Calu3 (cell line): ENCODE data around the gene NAPEPLD. TPM values are rescaled to one million over a fixed set of nuclear protein-coding genes. Genes with fewer than 3 reads are reported as not detected.
"Not testable (repeated sequence)": the region's sequence is repeated elsewhere in the genome, so short reads cannot be mapped to it uniquely, and the experiment has no call there.

ENCODE experiments used
- Bru-seq: library from RNA; stranded (reverse); fragments of 400-500 nt; gene quantifications from one replicate; lab custom pipeline; 2021; lab: Mats Ljungman, UMichigan
- BruChase-seq, 2 experiments: library from RNA; stranded (reverse); fragments of 400-500 nt; gene quantifications; one replicate each; lab custom pipeline; 2021; lab: Mats Ljungman, UMichigan
- BruUV-seq: library from RNA; stranded (reverse); fragments of 400-500 nt; replicated peaks from 2 replicates; lab custom pipeline; 2021; lab: Mats Ljungman, UMichigan
- CTCF ChIA-PET: fragments of 300-600 bp; sonication (Branson Sonifier 250); formaldehyde crosslinking; loops from one replicate; lab custom pipeline; 2022; ENCODE audit warnings: antibody characterized with exemption; lab: Charles Lee
- DNase-seq: peaks from one replicate; pipeline ENCODE4 v3.0.0; 2022
- H3K27ac Mint-ChIP-seq: one replicate; pipeline ENCODE4 v1.8.0; 2022; ENCODE audit warnings: mixed read lengths; ENCODE audit not compliant: unreplicated experiment
- H3K27me3 Mint-ChIP-seq: one replicate; pipeline ENCODE4 v1.8.0; 2022; ENCODE audit warnings: mixed read lengths; ENCODE audit not compliant: unreplicated experiment
- H3K36me3 Mint-ChIP-seq: one replicate; pipeline ENCODE4 v1.8.0; 2022; ENCODE audit warnings: mild to moderate bottlenecking, moderate library complexity, mixed read lengths; ENCODE audit not compliant: insufficient read depth, unreplicated experiment
- H3K4me1 Mint-ChIP-seq: one replicate; pipeline ENCODE4 v1.8.0; 2022; ENCODE audit warnings: mild to moderate bottlenecking, low read depth, mixed read lengths; ENCODE audit not compliant: unreplicated experiment
- H3K4me3 Mint-ChIP-seq: one replicate; pipeline ENCODE4 v1.8.0; 2022; ENCODE audit warnings: mild to moderate bottlenecking, low read depth, moderate library complexity, mixed read lengths; ENCODE audit not compliant: unreplicated experiment
- H3K9me3 Mint-ChIP-seq: one replicate; pipeline ENCODE4 v1.8.0; 2022; ENCODE audit warnings: low read depth, mixed read lengths; ENCODE audit not compliant: unreplicated experiment
- intact Hi-C: fragments of 100-400 bp; cut with micrococcal nuclease; formaldehyde crosslinking; loops from one replicate; pipeline ENCODE4 v1.10.0; 2022; ENCODE audit not compliant: unreplicated experiment
- long read RNA-seq: library from polyadenylated mRNA; stranded (forward); transcript quantifications from one replicate; pipeline ENCODE4 v2.0.0, GENCODE V29; 2022
- total RNA-seq: library from RNA; stranded (reverse); gene quantifications from 2 replicates; pipeline ENCODE4 v1.2.3, GENCODE V29; 2022
- TF ChIP-seq, protein P1 (sequence below): fragments of 200-600 bp; IDR thresholded peaks from one replicate; pipeline ENCODE4 v1.8.0; 2022; ENCODE audit warnings: antibody characterized with exemption; ENCODE audit not compliant: unreplicated experiment

The NAPEPLD gene
- total RNA-seq, result 25.9 and 28.6 TPM in 2 replicates
- percentile 84 among the genes with signal in this experiment for Bru-seq, nascent RNA
- BruChase-seq, experiment 1, labeled RNA remaining after a 6-hour chase, result percentile 72 among the genes with signal in this experiment
- BruChase-seq, experiment 2, labeled RNA remaining after a 2-hour chase, result percentile 79 among the genes with signal in this experiment
- long read RNA-seq, partial matches to known transcripts, result 1 of 7 reads
- long read RNA-seq, other reads (novel, unspliced or antisense), result 3 of 7 reads

GRCh38 chr7:103148994-103149807 lies at the start of gene NAPEPLD:
TSS of gene NAPEPLD (minus strand) at chr7:103149099. CDS start at chr7:103128776, 20,323 bp downstream.
- peak within 1 kb of the TSS; percentile 78 for H3K4me3 Mint-ChIP-seq
- no peaks in the 10 kb centered on the region for H3K27me3 Mint-ChIP-seq
- DNase-seq, result peak; percentile 71
- CTCF ChIA-PET, result no interaction called here
- no peaks in the 10 kb centered on the region for H3K9me3 Mint-ChIP-seq
- intact Hi-C loops, result loop anchor here (5.0 kb wide), 2 partner anchors 37 to 72 kb away; partner anchors contain the start of gene ARMC10
- H3K36me3 Mint-ChIP-seq, result peaks cover 68% of the 10 kb centered on the region
- TF ChIP-seq, protein P1, sequence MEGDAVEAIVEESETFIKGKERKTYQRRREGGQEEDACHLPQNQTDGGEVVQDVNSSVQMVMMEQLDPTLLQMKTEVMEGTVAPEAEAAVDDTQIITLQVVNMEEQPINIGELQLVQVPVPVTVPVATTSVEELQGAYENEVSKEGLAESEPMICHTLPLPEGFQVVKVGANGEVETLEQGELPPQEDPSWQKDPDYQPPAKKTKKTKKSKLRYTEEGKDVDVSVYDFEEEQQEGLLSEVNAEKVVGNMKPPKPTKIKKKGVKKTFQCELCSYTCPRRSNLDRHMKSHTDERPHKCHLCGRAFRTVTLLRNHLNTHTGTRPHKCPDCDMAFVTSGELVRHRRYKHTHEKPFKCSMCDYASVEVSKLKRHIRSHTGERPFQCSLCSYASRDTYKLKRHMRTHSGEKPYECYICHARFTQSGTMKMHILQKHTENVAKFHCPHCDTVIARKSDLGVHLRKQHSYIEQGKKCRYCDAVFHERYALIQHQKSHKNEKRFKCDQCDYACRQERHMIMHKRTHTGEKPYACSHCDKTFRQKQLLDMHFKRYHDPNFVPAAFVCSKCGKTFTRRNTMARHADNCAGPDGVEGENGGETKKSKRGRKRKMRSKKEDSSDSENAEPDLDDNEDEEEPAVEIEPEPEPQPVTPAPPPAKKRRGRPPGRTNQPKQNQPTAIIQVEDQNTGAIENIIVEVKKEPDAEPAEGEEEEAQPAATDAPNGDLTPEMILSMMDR, result no peak
- H3K27ac Mint-ChIP-seq, result peak within 1 kb of the TSS; percentile 78
- BruUV-seq, result no TSS peak
- peaks cover 26% of the 10 kb centered on the region for H3K4me1 Mint-ChIP-seq

GRCh38 chr7:103198079-103198478 lies 49.2 kb upstream of the NAPEPLD start:
- BruUV-seq, H3K27me3 Mint-ChIP-seq: not testable (repeated sequence)

DNA sequence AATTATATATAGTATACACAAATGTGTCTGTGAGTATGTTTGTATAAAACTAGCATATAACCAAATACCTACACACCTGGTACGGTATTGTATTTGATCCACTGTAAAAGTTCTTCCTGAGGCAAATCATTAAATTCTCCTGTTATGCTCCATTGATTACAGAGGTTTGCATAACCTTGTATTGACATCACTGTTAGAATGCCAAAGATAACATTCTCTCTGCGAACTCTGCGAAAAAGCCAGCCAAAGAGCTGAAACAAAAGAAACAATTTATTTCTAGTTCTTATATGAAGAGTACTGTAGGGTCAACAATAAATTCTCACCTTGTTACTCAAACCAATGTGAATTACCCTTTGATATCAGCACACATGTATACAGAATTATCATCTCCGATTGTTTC lies 46.5 kb upstream of the NAPEPLD start:
- H3K27me3 Mint-ChIP-seq, H3K9me3 Mint-ChIP-seq, intact Hi-C loops, BruUV-seq, H3K27ac Mint-ChIP-seq, CTCF ChIA-PET, H3K4me3 Mint-ChIP-seq, H3K36me3 Mint-ChIP-seq: not testable (repeated sequence)
- DNase-seq, result peak; percentile 0
- peaks cover 18% of the 10 kb centered on the region for H3K4me1 Mint-ChIP-seq

More at GRCh38 chr7:103198079-103198478, 49.2 kb upstream of the NAPEPLD start:
- H3K27ac Mint-ChIP-seq, H3K4me3 Mint-ChIP-seq, H3K9me3 Mint-ChIP-seq, CTCF ChIA-PET, intact Hi-C loops, H3K36me3 Mint-ChIP-seq, DNase-seq: not testable (repeated sequence)
- H3K4me1 Mint-ChIP-seq, result peaks cover 18% of the 10 kb centered on the region

- BruUV-seq, H3K27ac Mint-ChIP-seq, H3K9me3 Mint-ChIP-seq, H3K27me3 Mint-ChIP-seq, DNase-seq, H3K4me3 Mint-ChIP-seq, H3K36me3 Mint-ChIP-seq, CTCF ChIA-PET, intact Hi-C loops: not testable (repeated sequence)
- peaks cover 15% of the 10 kb centered on the region for H3K4me1 Mint-ChIP-seq
Measured at GRCh38 chr7:103172415-103173146, 23.7 kb upstream of the NAPEPLD start.

DNA sequence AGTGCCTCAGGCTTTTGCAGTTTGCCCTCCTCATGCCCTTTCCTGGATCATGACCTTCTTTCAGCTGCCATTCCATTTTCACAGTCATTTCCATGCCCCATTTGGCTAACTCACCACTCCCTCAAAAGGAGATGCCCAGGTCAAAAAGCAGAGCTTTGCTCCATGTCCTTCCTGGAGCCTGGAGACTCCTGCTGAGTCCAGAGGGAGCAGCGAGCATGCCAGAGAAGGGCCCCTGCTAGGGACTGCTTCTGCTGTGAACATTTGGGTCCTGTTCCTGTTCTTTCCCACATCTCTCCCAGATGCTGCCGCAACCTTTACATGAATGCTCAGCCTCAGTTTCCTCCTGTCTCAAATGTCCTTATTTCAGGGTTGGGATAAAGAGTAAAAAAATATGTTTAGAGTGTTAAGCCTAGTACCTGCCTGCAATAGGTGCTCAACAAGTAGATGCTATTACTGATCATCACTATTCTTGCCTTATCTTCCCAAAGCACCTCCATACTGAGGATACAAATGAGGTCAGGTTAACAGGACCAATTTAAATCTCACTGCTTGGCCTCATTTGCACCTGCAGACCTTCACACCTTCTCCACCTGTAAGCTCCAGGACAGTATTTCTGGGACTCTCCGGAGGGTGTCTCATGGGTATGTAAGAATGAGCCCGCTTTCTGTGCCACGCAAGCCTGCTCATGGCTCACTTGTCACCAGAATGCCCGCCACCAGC lies 23.0 kb upstream of the NAPEPLD start:
- H3K27me3 Mint-ChIP-seq, H3K9me3 Mint-ChIP-seq, H3K27ac Mint-ChIP-seq, H3K36me3 Mint-ChIP-seq, BruUV-seq, DNase-seq, intact Hi-C loops, H3K4me3 Mint-ChIP-seq, CTCF ChIA-PET: not testable (repeated sequence)
- H3K4me1 Mint-ChIP-seq, result peaks cover 15% of the 10 kb centered on the region

- not testable (repeated sequence) for BruUV-seq
Measured at GRCh38 chr7:103166921-103167544, 18.1 kb upstream of the NAPEPLD start.

DNA sequence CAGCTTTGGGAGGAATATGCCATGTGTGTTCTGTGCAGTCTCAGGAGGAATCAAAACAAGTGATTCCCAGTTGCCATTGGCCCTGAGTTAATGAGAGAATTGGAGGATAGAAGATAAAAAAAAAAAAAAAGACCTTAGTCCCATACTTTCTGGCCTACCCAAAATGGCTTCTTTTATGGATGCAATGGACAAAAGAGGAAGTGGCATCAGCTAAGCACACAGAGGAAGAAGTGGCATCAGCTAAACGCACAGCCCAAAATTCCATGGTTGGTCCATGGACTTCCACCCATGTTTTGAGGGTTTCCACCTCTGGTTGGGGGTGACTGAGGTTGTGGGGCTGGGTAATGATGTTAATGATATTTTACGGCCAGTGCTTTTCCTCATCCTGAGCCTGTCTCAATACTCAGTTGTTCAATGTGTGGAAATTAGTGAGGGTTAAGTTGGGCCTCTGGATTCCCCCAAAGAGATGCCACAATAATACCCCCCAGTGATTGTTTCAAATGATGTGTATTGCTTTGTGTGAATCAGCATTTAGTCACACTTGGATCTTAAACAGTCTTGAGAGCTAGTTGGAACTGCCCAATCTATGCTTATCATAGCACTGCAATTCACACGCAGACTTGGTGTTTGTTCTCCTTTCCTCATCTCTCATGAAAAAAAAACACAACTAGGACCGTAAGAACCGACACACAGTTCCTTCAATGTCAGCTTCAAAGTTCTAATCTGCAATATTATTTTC lies 14.4 kb upstream of the NAPEPLD start:
- DNase-seq, H3K27me3 Mint-ChIP-seq, BruUV-seq, H3K9me3 Mint-ChIP-seq, intact Hi-C loops, H3K4me3 Mint-ChIP-seq, CTCF ChIA-PET, H3K36me3 Mint-ChIP-seq, H3K27ac Mint-ChIP-seq: not testable (repeated sequence)
- peaks cover 29% of the 10 kb centered on the region for H3K4me1 Mint-ChIP-seq

More at GRCh38 chr7:103166921-103167544, 18.1 kb upstream of the NAPEPLD start:
- H3K9me3 Mint-ChIP-seq, intact Hi-C loops, DNase-seq, H3K27ac Mint-ChIP-seq, H3K27me3 Mint-ChIP-seq, H3K36me3 Mint-ChIP-seq, CTCF ChIA-PET, H3K4me3 Mint-ChIP-seq: not testable (repeated sequence)
- peaks cover 10% of the 10 kb centered on the region for H3K4me1 Mint-ChIP-seq
